GM21723 (cell line): ENCODE data around the gene C16orf54.
"Not testable (repeated sequence)": the region's sequence is repeated elsewhere in the genome, so short reads cannot be mapped to it uniquely, and the experiment has no call there.

Source experiments
- ATAC-seq: cut with Tn5 transposase; IDR thresholded peaks from one replicate; pipeline ENCODE4 v1.9.1; 2021; ENCODE audit warnings: mild to moderate bottlenecking, moderate library complexity; ENCODE audit not compliant: unreplicated experiment

Gene C16orf54, protein sequence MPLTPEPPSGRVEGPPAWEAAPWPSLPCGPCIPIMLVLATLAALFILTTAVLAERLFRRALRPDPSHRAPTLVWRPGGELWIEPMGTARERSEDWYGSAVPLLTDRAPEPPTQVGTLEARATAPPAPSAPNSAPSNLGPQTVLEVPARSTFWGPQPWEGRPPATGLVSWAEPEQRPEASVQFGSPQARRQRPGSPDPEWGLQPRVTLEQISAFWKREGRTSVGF

DNA sequence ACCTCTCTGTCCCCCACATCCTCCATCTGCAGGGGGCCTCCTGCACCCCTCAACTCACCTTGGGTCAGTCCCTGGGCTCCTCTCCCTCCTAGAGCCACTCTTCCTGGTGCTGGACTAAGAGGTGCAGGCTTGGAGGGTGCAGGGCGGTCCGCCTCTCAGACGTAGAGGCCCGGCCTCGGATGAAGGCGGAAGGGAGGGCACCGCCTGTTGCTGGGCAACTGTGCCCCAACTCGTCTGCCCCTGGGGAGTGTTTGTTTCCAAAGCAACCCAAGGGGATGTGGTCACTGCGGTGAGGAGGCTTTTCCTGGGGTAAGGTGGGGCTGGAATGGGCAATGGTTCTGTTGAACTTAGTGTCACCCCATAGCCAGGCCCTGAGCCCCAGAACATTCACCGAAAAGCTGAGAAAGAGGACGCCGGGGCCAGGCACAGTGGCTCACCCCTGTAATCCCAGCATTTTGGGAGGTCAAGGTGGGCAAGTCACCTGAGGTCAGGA, at the start of gene C16orf54:
Gene C16orf54, minus strand, starts transcription at position 138 of the 493 bp plus-strand sequence. CDS start 1,039 bp downstream, outside the sequence.
- ATAC-seq: peak; percentile 78

DNA sequence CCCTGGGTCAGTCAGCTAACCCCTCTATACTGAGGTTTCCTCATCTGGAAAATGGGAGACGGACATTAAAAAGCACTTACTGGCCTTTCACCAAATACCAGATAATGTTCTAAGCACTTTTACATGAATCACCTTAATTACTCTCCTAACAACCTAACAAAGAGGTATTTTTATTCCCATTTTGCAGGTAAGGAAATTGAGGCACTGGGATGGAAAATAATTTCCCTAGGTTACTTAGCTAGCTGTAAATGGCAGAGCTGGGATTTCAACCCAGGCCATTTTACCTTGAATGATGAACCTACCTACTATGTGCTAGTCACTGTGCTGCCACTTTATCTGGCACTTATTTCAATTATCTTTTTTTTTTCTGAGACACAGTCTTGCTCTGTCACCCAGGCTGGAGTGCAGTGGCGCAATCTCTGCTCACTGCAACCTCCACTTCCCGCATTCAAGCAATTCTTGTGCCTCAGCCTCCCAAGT, 48.5 kb upstream of the C16orf54 start:
- ATAC-seq: no peak

DNA sequence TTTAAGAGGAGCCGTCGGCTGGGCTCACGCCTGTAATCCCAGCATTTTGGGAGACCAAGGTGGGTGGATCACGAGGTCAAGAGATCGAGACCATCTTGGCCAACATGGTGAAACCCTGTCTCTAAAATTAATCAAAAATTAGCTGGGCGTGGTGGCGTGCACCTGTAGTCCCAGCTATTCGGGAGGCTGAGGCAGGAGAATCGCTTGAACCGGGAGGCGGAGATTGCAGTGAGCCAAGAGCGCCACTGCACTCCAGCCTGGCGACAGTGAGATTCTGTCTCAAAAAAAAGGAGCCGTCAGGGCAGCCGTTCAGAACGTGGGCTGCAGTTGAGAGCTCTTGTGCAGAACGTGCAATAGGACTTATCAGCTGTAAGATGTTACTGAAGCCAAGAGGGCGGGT, 47.4 kb upstream of the C16orf54 start:
- not testable (repeated sequence) for ATAC-seq

DNA sequence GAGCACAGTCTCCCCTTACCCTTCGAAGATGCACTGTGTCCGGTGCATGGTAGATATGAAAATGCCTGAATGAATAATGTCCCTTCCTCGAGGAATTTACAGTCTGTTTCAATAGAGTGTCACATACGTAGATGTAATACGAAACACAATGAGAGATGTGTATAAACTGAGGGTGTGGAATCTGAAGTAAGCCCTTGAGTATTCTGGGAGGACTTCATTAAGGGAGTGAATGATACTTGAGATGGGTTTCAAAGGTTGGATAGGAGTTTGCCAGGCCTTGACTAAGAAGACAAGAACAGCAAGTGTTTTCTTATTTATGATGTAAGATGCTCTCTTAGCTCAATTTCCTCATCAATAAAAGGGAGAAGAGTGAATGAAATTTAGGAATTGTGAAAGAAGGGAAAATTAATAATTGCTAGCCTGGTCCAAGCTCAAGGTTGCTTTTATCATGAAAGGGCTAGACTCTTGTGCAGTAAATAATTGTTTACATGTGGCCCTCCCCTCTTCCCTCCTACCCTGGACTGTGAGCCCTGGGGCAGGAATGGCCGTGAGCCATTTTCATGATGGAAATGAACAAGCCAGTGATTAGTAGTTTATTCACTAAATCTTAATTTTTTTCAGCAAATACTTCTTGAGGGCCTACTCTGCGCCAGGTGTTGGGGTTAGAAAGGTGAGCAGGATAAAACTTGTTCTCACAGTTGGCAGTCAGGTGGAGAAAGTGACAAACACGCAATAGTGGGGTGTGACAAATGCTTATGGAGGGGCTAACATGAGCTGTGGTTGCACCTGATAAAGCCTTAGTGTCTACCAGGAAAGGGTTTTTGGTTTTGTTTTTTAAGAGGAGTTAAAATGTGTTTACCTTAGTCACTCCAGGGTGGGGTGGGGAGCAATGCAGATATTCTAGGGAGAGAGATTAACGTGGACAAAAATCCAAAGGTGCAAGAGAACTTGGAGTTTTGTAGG, 46.3 kb upstream of the C16orf54 start:
- no peak for ATAC-seq

DNA sequence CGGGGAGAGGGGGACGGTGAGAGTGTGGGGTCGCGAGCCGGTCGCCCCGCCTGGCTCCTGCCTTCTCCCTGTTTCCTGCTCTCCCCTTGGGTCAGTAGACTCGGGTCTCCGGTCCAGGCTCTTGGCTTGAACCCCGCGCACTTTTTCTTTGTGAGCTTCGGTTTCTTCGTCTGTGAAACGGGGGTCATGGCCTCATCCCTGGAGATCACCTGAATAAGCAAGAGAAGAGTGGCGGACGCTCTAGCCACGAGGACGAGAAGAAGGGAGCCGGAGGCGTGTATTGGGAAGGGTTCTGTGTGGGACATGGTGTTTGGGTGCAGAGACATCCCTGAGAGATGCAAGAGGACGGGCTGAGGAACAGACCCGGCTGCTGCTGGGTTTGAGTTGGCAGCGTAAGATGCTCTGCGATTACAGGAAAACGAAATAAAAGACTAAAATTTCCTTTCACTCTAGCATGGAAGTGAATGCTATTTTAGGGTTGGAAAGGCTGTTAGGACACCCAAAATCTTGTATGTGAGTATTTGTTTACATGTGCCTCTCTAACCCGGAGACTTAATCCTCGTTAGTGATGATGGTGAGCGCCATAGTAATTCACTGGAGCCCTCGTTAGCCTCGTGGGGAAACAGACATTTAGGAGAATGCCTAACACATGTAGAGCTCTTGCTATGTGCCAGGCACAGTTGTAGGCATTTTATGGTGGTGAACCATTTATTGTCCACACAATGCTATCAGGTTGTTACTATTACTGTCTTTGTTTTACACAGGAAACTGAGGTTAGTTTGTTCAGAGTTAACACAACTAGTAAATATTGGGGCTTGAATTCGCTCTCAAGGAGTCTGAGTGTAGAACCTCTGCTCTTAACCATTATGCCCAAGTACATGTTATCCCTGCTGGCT, 45.4 kb upstream of the C16orf54 start:
- ATAC-seq: no peak

DNA sequence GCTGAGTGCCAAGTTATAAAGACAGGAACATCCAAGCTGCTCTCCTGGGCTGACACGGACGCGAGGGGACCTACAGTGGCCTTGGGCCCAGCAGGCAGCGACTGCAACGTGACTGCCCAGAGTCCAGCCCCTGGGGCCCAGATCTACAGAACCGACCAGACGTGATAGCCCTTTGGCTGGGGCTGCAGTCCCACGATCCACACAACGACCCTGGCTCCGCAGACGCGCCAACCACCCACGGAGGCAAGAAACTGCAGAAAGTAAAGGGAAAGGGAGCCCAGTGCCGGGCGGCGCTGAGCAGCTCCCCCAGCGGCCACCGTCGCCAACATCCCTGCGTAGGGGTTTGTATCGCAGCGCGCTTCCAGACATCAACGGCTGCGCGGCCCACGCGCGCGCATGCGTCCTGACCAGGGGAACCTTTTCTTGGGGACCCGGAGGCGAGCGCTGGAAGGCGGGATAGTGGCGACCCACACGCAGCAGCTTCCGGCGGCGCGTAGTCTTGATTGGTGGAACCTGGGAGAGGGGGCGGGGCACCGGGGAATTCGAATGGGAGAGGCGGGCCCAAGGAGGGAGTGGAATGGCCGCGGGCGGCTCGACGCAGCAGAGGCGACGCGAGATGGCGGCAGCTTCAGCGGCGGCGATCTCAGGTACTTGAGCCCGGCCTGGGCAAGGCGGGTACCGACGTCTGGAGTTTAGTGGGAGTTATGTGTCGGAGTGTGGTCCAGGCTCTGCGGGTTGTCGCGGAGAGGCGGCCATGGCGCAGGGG, 44.6 kb upstream of the C16orf54 start, which contains the start of gene KIF22:
Gene KIF22, plus strand, starts transcription at position 569 of the 766 bp plus-strand sequence. Its CDS starts 9 bp downstream, at position 578.
- peak; percentile 90 for ATAC-seq

DNA sequence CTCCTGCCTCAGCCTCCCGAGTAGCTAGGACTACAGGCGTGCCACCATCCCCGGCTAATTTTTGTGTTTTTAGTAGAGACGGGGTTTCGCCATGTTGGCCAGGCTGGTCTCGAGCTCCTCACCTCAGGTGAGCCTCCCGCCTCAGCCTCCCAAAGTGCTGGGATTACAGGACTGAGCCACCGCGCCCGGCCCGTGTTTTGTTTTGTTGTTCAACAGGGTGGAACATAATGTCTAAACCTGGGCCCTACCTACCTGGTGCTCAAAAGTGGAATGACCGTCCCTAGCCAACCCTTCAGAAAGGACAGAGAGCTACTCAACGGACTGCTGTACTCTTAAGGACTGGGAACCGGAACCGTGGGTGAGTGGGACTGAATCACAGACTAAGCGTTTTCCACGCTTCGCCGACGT, 44.0 kb upstream of the C16orf54 start:
- ATAC-seq: peak; percentile 1

DNA sequence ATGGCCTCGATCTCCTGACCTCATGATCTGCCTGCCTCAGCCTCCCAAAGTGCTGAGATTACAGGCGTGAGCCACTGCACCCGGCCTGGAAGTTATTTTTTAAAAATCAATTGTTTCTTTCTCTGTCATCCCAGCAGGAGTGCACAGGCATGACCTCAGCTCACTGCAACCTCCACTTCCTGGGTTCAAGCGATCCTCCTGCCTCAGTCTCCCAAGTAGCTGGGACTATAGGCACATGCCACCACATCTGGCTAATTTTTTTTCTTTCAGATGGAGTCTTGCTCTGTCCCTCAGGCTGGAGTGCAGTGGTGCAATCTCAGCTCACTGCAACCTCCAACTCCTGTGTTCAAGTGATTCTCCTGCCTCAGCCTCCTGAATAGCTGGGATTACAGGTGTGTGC, 41.4 kb upstream of the C16orf54 start:
- ATAC-seq: not testable (repeated sequence)

DNA sequence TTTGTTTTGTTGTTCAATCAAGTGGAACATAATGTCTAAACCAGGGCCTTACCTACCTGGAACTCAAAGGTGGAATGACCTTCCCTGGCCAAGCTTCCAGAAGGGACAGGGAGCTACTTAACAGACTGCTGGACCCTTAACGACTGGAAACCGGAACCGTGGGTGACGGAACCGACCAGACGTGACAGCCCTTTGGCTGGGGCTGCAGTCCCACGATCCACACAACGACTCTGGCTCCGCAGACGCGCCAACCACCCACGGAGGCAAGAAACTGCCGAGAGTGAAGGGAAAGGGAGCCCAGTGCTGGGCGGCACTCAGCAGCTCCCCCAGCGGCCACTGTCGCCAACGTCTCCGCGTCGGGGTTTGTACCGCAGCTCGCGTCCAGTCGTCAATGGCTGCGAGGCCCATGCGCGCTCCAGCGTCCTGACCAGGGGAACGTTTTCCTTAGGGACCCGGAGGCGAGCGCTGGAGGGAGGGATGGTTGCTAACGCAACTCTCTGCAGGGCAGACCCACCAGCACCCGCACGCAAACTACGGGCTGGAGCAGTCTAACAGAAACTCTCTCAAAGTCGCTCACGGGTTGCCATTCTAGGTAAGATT, 39.2 kb upstream of the C16orf54 start:
- no peak for ATAC-seq

DNA sequence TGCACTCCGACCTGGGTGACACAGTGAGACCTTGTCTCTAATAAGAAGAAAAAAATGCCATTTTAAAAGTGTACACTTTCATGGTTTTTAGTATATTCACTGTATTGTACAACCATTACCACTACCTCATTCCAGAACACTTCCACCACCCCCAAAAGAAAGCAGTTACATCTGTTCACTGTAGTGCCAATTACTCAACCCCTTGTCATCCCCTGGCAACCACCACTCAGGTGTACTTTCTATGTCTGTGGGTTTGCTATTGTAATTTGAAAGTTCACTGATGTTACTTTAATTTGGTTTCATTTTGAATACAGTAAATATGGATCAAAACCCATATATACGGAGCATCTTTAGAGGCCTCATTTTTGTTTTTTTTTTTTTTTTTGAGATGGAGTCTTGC, 38.4 kb upstream of the C16orf54 start:
- no peak for ATAC-seq

DNA sequence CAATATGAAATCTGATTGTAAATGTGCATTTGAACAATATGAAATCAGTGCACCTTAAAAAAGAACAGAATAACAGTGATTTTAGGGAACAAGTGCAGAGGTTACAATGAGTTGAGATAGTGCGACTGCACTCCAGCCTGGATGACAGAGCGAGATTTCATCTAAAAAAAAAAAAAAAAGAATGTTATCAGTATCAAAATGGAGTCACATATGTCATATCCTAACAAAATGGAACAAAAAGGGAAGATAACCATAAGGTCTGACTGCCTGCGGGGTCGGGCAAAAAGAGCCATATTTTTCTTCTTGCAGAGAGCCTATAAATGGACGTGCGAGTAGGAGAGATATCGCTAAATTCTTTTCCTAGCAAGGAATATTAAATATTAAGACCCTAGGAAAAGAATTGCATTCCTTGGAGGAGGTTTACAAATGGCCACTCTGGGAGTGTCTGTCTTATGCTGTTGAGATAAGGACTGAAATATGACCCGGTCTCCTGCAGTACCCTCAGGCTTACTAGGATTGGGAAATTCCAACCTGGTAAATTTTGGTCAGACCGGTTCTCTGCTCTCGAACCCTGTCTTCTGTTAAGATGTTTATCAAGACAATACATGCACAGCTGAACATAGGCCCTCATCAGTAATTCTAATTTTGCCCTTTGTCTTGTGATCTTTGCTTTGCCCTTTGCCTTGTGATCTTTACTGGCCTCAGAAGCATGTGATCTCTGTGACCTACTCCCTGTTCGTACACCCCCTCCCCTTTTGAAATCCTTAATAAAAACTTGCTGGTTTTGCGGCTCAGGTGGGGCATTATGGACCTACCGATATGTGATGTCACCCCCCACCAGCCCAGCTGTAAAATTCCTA, 37.5 kb upstream of the C16orf54 start:
- ATAC-seq: not testable (repeated sequence)

DNA sequence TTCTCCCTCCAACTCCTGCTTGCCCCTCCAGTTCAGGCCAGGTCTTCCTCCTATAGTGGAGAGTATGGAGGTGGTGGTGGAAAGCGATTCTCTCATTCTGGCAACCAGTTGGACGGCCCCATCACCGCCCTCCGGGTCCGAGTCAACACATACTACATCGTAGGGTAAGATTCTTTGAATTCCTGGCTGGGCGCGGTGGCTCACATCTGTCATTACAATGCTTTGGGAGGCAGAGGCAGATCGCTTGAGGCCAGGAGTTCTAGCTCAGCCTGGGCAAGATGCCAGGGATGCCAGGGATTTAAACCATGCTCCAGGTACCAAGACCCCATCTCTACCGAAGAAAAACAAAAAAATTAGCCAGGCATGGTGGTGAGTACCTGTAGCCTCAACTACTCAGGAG, 33.7 kb upstream of the C16orf54 start:
- no peak for ATAC-seq

DNA sequence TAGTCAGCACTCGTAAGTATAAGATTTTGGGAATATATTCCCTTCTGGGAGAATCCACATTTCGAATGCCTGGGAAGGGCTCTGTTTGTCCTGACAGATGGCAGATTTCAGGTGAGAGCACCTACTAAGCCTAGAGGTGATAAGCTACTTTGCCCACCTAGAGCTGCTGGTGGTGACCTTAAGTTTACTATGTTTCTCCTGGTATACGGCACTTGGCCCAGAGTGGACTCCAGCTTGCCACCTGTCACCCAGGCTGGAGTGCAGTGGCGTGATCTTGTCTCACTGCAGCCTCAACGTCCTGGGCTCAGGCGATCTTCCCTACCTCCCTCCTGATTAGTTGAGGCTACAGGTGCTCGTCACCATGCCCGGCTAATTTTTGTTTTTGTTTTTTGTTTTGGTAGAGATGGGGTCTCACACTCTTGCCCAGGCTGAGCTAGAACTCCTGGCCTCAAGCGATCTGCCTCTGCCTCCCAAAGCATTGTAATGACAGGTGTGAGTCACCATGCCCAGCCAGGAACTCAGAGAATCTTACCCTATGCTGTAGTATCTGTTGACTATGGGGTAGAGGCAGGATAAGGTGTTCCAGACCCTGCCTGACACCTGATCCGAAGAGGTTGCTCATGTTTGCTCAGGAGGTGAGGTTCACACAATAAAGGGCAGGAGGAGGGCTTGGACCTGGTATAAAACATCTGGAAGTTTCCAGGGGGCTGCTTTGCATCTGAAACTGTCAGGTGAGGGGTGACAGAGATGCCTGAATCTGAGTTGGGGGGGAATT, 32.0 kb upstream of the C16orf54 start, which contains the start of gene ZG16:
Gene ZG16, plus strand, starts transcription at position 681 of the 775 bp plus-strand sequence. CDS start 1,011 bp downstream, outside the sequence.
- no peak for ATAC-seq

DNA sequence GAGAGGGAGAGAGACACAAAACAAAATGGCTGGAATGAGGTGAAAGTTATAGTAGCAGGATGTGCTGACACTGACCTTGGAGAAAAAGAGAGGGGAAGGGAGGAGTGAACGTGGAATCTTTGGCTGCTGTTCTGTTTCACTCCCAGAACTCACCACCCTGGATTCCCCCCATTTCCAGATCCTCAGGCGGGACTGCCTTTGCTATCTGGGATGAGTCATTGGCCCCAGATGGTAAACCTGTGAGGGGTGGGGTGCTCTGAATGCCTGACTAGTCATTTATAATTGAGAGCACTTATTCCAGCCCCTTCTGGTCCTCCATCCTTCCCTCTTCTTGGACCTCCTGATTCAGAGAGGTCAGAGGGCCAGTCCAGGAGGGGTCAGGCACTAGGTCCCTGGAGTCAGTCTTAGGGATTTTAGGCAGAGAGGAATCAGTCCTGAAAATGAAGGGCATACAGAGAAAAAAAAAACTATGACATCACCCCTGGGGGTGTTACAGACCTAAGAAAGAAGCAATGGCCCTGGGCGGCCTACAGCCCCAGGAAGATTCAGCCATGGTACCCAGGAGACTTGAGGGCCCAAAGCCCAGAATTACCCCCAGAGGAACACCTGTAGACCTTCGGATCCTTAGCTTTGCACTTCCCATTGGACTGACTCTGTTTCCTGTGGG, 30.1 kb upstream of the C16orf54 start:
- ATAC-seq: no peak

DNA sequence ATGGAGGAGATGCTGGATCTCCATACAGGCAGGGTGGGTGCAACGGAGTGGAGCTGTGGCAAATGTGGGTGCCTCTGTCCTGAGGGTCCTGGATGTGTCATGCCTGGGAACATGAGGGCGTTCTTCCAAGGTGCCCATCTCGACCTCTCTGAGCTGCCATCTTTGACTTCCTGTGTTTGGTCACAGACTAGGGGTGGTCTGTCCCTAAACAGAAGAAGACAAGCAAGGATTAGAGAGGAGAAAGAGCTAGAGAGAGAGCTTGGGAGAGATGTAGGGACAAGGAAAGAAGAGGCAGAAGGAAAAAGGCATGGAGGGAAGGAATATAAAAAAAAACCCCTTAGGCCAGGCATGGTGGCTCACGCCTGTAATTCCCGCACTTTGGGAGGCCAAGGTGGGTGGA, 28.9 kb upstream of the C16orf54 start:
- ATAC-seq: no peak

DNA sequence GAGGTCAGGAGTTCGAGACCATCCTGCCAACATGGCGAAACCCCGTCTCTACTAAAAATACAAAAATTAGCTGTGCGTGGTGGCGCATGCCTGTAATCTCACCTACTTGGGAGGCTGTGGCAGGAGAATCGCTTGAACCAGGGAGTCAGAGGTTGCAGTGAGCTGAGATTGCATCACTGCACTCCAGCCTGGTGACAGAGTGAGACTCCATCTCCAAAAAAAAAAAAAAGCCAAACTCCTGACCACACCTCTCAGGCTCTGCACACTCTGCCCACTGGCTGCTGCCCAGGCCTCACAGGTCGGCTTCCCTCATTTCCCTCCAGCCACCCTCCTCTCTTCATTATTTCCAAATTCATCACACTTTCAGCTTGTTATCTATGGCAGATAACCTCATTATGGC, 26.5 kb upstream of the C16orf54 start:
- not testable (repeated sequence) for ATAC-seq
